H9 (cell line): ENCODE data around the gene PRKAG3. TPM values are rescaled to one million over a fixed set of nuclear protein-coding genes. Genes with fewer than 3 reads are reported as not detected.

Source experiments
- DNase-seq: peaks from one replicate; pipeline ENCODE4 v3.0.0-alpha.2; 2017
- H2AFZ ChIP-seq: one replicate; pipeline ENCODE4 v1.6.1; 2013; ENCODE audit warnings: mild to moderate bottlenecking, low read length, control low read depth, moderate library complexity
- H2AK5ac ChIP-seq: 2 replicates; pipeline ENCODE4 v1.6.1; 2013; ENCODE audit warnings: low read length, control low read depth, mixed read lengths; ENCODE audit not compliant: insufficient read length
- H2BK120ac ChIP-seq: one replicate; pipeline ENCODE4 v1.6.1; 2013; ENCODE audit warnings: low read depth, mild to moderate bottlenecking, low read length, control low read depth, inconsistent platforms; ENCODE audit not compliant: poor library complexity, severe bottlenecking
- H2BK12ac ChIP-seq: 2 replicates; pipeline ENCODE4 v1.6.1; 2013; ENCODE audit warnings: low read length, control low read depth, mixed read lengths, low read depth; ENCODE audit not compliant: insufficient read length
- H2BK15ac ChIP-seq: 2 replicates; pipeline ENCODE4 v1.6.1; 2013; ENCODE audit warnings: low read depth, low read length, control low read depth
- H2BK20ac ChIP-seq: one replicate; pipeline ENCODE4 v1.6.1; 2013; ENCODE audit warnings: low read depth, mild to moderate bottlenecking, low read length, control low read depth, inconsistent platforms; ENCODE audit not compliant: poor library complexity, severe bottlenecking
- H2BK5ac ChIP-seq: 2 replicates; pipeline ENCODE4 v1.6.1; 2013; ENCODE audit warnings: low read length, control low read depth, mixed read lengths; ENCODE audit not compliant: insufficient read length
- H3K14ac ChIP-seq: 2 replicates; pipeline ENCODE4 v1.6.1; 2013; ENCODE audit warnings: low read length, control low read depth; ENCODE audit not compliant: insufficient read depth
- H3K18ac ChIP-seq: 2 replicates; pipeline ENCODE4 v1.6.1; 2013; ENCODE audit warnings: low read depth, mild to moderate bottlenecking, mixed read lengths, low read length, control low read depth; ENCODE audit not compliant: insufficient read length
- H3K23ac ChIP-seq: 2 replicates; pipeline ENCODE4 v1.6.1; 2013; ENCODE audit warnings: low read length, control low read depth, mixed read lengths, low read depth; ENCODE audit not compliant: insufficient read length
- H3K23me2 ChIP-seq: 2 replicates; pipeline ENCODE4 v1.6.1; 2013; ENCODE audit warnings: low read depth, mild to moderate bottlenecking, mixed read lengths, low read length, control low read depth; ENCODE audit not compliant: insufficient read length, poor library complexity, severe bottlenecking
- H3K27ac ChIP-seq: 2 replicates; pipeline ENCODE4 v1.5.1; 2013; ENCODE audit warnings: low read length, control low read depth, mixed read lengths, low read depth; ENCODE audit not compliant: insufficient read length
- H3K27me3 ChIP-seq: 2 replicates; pipeline ENCODE4 v1.6.1; 2013; ENCODE audit warnings: low read length, control low read depth, inconsistent platforms; ENCODE audit not compliant: insufficient read depth
- H3K4ac ChIP-seq: 2 replicates; pipeline ENCODE4 v1.6.1; 2013; ENCODE audit warnings: low read depth, mild to moderate bottlenecking, control low read depth, inconsistent platforms, low read length, moderate library complexity
- H3K4me1 ChIP-seq: 2 replicates; pipeline ENCODE4 v1.6.1; 2013; ENCODE audit warnings: low read length, control low read depth, inconsistent platforms; ENCODE audit not compliant: insufficient read depth
- H3K4me2 ChIP-seq: 2 replicates; pipeline ENCODE4 v1.6.1; 2013; ENCODE audit warnings: low read length, control low read depth, mixed read lengths; ENCODE audit not compliant: insufficient read length, insufficient read depth
- H3K56ac ChIP-seq: 2 replicates; pipeline ENCODE4 v1.6.1; 2013; ENCODE audit warnings: low read depth, mild to moderate bottlenecking, mixed read lengths, low read length, control low read depth; ENCODE audit not compliant: insufficient read length
- H3K79me1 ChIP-seq: 2 replicates; pipeline ENCODE4 v1.6.1; 2013; ENCODE audit warnings: low read depth, mild to moderate bottlenecking, moderate library complexity, low read length, control low read depth, inconsistent platforms; ENCODE audit not compliant: insufficient read depth, poor library complexity, severe bottlenecking
- H3K79me2 ChIP-seq: 2 replicates; pipeline ENCODE4 v1.6.1; 2013; ENCODE audit warnings: low read length, control low read depth, inconsistent platforms; ENCODE audit not compliant: insufficient read depth
- H3K9ac ChIP-seq: 2 replicates; pipeline ENCODE4 v1.6.1; 2013; ENCODE audit warnings: low read length, control low read depth, mixed read lengths; ENCODE audit not compliant: insufficient read length; ENCODE audit errors: extremely low read depth
- H3K9me3 ChIP-seq: one replicate; pipeline ENCODE4 v1.6.1; 2013; ENCODE audit warnings: low read depth, low read length, inconsistent platforms; ENCODE audit not compliant: control insufficient read depth
- H3T11ph ChIP-seq: one replicate; pipeline ENCODE4 v1.6.1; 2013; ENCODE audit warnings: mild to moderate bottlenecking, low read length, control low read depth, inconsistent platforms
- H4K20me1 ChIP-seq: one replicate; pipeline ENCODE4 v1.6.1; 2013; ENCODE audit not compliant: control insufficient read depth, insufficient read length, insufficient read depth
- H4K5ac ChIP-seq: 2 replicates; pipeline ENCODE4 v1.6.1; 2013; ENCODE audit warnings: low read depth, mild to moderate bottlenecking, mixed read lengths, low read length, control low read depth; ENCODE audit not compliant: insufficient read length
- H4K8ac ChIP-seq: replicated peaks from 2 replicates; pipeline ENCODE4 v1.6.1; 2013; ENCODE audit warnings: low read length, control low read depth, mixed read lengths, low read depth; ENCODE audit not compliant: insufficient read length
- H4K91ac ChIP-seq: 2 replicates; pipeline ENCODE4 v1.6.1; 2013; ENCODE audit warnings: low read depth, mild to moderate bottlenecking, moderate library complexity, mixed read lengths, low read length, control low read depth; ENCODE audit not compliant: insufficient read length
- H3K27ac Mint-ChIP-seq, 3 experiments: 2 replicates in 2 of 3; 3 replicates in 1 of 3; pipeline ENCODE4 v1.8.0; 2020 to 2021; ENCODE audit warnings: mixed read lengths in 3 of 3, mild to moderate bottlenecking in 1 of 3, moderate library complexity in 1 of 3
- H3K27me3 Mint-ChIP-seq: 2 replicates; pipeline ENCODE4 v1.8.0; 2021; ENCODE audit warnings: low read depth, mild to moderate bottlenecking, moderate library complexity, mixed read lengths
- H3K36me3 Mint-ChIP-seq, 3 experiments: 2 replicates in 2 of 3; 3 replicates in 1 of 3; pipeline ENCODE4 v1.8.0; 2020 to 2021; ENCODE audit warnings: low read depth in 3 of 3, mixed read lengths in 3 of 3; ENCODE audit not compliant: insufficient read depth in 1 of 3
- H3K4me1 Mint-ChIP-seq, 2 experiments: 2 replicates each; pipeline ENCODE4 v1.8.0; 2020; ENCODE audit warnings: mixed read lengths in 2 of 2
- H3K4me3 Mint-ChIP-seq, 2 experiments: 2 replicates in 1 of 2; 3 replicates in 1 of 2; pipeline ENCODE4 v1.8.0; 2020 to 2021; ENCODE audit warnings: mild to moderate bottlenecking in 2 of 2, mixed read lengths in 2 of 2, moderate library complexity in 1 of 2
- H3K9me3 Mint-ChIP-seq, 2 experiments: 2 replicates in 1 of 2; 3 replicates in 1 of 2; pipeline ENCODE4 v1.8.0; 2020; ENCODE audit warnings: mild to moderate bottlenecking in 2 of 2, mixed read lengths in 2 of 2, moderate library complexity in 1 of 2
- CTCF ChIP-seq: fragments of 200-600 bp; sonication (generic); conservative IDR thresholded peaks from 3 replicates; pipeline ENCODE4 v1.8.0; 2021; ENCODE audit warnings: antibody characterized with exemption, mild to moderate bottlenecking
- WGBS: extraction: QIAGEN DNeasy Blood & Tissue Kit; methylation state at CpG from one replicate; pipeline ENCODE4 v1.1.7; 2013; ENCODE audit warnings: missing lambda C conversion rate, low lambda C conversion rate, mixed read lengths; ENCODE audit not compliant: insufficient read length; ENCODE audit errors: extremely low coverage; 5-methylcytosine and 5-hydroxymethylcytosine counted together
- total RNA-seq: library from RNA; stranded (reverse); gene quantifications from 2 replicates; pipeline ENCODE4 v1.2.1, GENCODE V29; 2021

Gene PRKAG3
- total RNA-seq, 1 experiment from 2014 or later, result not detected

GRCh38 chr2:218812861-218813260 is 18.7 kb downstream of the PRKAG3 start:
- Mint-ChIP-seq H3K27me3 (no peaks in the 10 kb centered on the region), H3K9me3 (no peaks in the 10 kb centered on the region), H3K36me3 (no peaks in the 10 kb centered on the region; a peak in 1 of 7 replicates), H3K4me1 (no peaks in the 10 kb centered on the region), H3K4me3 (no peak overlapping the region), H3K27ac (no peak overlapping the region; a peak in 1 of 7 replicates)
- H3K4me1 ChIP-seq, result no peaks in the 10 kb centered on the region
- H4K8ac ChIP-seq, result no peak overlapping the region
- no peak overlapping the region for H3K23ac ChIP-seq
- no peak overlapping the region for H3K4me2 ChIP-seq
- H2BK120ac ChIP-seq, result no peak overlapping the region
- H3T11ph ChIP-seq, result no peak overlapping the region
- no CpG with 5 or more reads among the region's 5 CpGs for WGBS
- no peak overlapping the region for H2BK12ac ChIP-seq
- H2AK5ac ChIP-seq, result no peak overlapping the region
- no peak overlapping the region for H4K5ac ChIP-seq
- H2AFZ ChIP-seq, result no peak overlapping the region
- H2BK15ac ChIP-seq, result no peak overlapping the region
- H3K27me3 ChIP-seq, result no peaks in the 10 kb centered on the region
- H3K56ac ChIP-seq, result no peak overlapping the region
- H3K18ac ChIP-seq, result no peak overlapping the region
- no peak overlapping the region for H4K91ac ChIP-seq
- DNase-seq, result no peak
- no peak overlapping the region for H2BK5ac ChIP-seq
- no peak overlapping the region for H3K4ac ChIP-seq
- no peak overlapping the region for H3K27ac ChIP-seq
- no peaks in the 10 kb centered on the region for H3K79me2 ChIP-seq
- H3K9me3 ChIP-seq, result no peaks in the 10 kb centered on the region
- H3K14ac ChIP-seq, result no peak overlapping the region
- H3K23me2 ChIP-seq, result no peaks in the 10 kb centered on the region
- H4K20me1 ChIP-seq, result no peaks in the 10 kb centered on the region
- H3K79me1 ChIP-seq, result no peaks in the 10 kb centered on the region
- H3K9ac ChIP-seq, result no peak overlapping the region
- TF ChIP-seq CTCF, result no peak
- H2BK20ac ChIP-seq, result no peak overlapping the region
